ENCODE data around the gene CDCA7.
"Not testable (repeated sequence)": the region's sequence is repeated elsewhere in the genome, so short reads cannot be mapped to it uniquely, and the experiment has no call there.

Gene CDCA7

DNA sequence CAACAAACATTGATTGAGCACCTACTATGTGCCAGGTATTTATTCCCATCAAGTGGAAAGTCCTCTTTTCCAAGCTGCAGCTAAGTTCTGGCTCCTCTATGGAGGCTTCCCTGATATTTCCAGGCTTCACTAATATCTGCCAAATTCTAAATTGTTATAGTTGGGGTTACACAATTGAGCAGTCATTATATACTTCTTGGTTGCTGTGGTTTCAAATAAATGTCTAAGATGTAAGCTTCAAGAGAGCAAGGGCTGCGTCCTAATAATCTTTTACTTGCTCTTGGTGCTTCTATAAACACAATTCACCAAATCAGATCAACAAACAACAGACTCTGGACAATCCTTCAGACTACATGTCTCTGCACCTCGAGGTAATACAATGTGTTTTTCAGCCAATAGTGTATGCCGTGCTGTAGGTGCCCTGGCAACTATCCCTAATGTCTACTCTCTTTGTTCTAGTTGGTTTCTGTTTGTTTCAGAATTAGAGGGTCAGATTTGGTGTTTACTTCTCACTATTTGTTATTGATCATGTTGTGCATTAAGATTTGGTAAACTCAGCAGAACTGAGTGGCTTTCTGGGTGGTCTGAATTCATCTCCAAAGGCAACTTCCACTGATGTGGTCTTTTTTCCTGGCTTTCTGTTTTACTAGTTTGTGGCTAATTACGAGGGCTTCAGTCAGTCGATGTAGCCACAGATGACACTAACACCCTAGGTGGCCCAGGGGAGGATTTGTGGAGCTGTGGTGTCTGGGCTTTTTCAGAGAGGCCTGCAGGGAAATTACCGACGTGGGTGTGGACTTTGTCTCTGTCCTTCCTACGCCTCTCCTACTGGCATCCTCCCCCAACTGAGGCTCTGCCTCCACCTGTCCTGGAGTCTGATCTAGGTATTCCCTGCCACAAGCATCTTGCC lies 50.4 kb downstream of the CDCA7 start:
- DNase-seq, result no peak

DNA sequence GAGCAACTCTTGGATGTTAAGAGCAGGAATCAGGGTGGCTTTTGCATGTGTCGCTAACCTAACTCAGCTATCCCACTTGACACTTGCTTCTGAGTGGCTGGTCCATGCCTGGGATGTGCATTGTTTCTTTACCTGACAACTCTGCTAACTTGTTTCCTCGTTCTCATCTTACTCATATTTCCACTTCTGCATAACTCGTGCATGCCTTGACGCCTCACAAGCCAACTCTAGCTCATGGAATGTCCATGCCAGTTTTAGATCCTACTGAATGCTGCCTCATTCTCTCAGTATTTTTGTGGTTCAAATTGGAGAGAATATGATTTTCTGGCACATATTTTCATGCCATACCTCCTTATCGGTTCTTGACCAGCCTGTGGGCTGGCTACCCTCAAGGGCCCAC lies 52.5 kb downstream of the CDCA7 start:
- DNase-seq, result no peak

DNA sequence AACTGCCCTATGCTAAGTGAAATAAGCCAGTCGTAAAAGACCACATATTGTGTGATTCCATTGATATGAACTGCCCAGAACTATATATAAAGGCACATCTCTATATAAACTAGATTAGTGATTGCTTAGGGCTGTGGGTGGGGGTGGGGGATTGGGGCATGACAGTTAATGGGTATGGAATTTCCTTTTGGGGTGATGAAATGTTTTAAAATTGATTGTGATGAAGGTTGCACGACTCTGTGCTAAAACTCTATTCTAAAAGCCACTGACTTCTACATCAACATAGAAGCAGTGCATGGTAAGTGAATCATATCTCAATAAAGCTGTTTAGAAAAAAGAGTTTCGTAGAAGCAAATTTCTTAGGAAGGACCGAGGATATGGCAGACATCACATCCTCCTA lies 53.0 kb downstream of the CDCA7 start:
- no peak for DNase-seq

DNA sequence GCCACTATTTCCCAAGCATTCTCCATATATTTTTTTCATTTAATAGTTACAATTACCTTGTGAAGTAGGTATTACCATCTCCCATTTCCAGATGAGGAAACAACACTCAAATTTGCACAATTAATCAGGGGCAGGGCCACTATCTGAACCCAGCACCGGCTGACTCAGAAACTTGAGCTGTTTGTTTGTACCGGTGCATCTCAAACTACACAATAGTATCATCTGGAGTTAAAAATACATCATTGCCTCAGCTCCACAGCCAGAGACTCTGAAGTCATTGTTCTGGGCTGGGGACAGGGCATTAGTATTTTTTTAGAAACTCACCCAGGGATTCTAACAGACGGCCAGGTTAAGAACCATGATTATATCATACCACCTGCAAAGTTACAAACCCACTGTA lies 55.9 kb downstream of the CDCA7 start:
- DNase-seq, result no peak

DNA sequence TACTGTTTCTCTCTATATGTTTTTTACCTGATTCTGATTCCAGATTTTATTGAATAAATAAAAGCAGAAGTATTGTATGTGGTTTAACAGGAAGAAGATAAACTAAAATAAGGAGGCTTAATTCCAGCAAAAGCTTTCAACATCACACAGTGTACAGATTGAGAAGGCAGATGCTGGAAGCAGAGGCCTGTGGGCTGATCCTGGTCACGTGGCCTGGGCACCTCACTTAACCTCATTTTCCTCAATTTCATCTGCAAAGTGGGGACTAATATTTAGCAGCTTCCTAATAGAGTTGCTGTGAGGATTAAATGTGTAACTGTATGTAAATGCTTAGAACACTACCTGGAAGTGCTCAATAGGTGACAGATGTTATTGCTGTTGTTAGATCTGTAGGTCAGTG lies 58.0 kb downstream of the CDCA7 start:
- DNase-seq, result no peak

DNA sequence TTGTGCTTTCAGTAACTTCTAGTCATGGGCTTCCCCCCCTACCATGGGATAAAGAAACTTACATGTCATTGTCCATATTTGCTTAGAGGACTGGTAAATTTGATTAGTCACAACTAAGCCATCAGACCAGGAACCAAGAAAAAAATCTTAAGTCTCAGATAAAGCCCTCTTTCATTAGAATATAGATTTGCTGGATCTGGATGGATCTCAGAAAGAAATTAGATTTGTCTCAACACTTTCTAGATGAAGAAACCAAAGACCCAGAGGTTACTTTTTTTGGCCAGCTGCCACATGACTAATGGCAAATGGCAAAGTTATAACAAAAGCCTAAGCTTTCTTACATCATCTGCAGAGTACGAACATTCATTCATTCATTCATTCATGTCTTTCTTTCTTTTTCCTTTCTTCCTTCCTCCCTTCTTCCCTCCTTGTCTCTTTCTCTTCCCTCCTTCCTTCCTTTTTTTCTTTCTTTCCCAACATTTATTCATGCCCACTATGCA lies 60.2 kb downstream of the CDCA7 start:
- DNase-seq, result no peak

DNA sequence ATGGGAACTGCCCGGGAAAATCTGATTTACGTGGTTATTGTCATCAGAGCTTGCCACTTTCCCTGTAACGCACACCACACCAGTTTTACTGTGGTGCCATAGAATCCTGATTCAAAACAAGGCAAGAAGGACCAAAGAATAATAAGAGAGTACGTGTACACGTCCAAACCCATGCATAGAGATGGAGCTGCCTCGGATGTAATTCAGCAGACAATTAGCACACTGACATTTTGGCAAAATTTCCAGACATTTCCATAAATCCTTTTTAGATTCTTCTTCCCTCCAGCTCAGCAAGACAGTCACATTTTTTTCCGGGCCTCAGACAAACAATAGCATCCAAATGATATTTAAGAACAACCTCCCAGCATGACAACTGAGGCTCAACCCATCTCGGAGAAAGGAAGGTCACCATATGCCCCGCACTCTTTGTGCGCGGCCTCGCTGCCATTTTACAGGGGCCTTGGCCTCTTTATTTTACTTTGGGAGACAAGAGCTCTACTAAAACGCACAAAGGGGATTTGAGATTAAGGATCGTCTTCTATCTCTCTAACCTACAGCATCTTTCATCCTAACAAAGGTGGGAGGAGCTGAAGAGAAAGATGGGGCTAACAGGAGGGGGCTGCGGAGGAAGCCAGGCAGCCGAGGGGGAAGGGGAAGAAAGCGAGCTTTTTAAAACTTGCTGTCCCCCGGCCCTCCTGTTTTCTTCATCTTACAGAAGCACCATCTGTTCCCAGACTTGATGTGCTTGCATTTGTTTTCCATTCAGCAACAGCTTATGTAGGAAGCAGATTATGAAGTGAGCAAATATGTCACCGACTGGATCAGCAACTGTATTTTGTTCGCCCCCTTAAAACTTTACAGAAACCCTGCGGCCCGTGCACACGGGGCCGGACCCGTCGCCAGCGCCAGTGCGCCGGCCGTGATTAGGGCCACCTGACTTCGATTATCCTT lies 61.0 kb downstream of the CDCA7 start:
- no peak for DNase-seq

DNA sequence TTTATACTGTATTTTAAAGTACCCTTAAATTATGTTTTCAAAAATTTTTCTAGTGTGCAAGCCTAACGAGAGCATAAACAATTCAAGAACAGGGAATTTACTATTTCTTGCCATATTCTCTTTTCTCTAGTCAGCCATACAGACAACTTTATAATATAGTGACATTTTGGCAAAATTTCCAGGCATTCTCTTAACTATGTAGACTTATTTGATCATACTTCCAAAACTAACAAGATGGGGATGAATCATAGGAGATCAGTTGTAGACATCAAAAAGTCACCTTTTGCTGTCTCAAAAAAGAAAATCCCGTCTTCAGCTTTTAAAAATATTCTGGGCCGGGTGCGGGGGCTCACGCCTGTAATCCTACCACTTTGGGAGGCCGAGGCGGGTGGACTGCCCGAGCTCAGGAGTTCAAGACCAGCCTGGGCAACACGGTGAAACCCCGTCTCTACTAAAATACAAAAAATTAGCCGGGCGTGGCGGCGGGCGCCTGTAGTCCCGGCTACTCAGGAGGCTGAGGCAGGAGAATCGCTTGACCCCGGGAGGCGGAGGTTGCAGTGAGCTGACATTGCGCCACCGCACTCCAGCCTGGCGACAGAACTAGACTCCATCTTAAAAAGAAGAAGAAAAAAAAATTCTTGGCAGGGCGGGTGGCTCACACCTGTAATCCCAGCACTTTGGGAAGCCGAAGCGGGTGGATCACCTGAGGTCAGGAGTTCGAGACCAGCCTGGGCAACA lies 61.9 kb downstream of the CDCA7 start:
- DNase-seq, result not testable (repeated sequence)

DNA sequence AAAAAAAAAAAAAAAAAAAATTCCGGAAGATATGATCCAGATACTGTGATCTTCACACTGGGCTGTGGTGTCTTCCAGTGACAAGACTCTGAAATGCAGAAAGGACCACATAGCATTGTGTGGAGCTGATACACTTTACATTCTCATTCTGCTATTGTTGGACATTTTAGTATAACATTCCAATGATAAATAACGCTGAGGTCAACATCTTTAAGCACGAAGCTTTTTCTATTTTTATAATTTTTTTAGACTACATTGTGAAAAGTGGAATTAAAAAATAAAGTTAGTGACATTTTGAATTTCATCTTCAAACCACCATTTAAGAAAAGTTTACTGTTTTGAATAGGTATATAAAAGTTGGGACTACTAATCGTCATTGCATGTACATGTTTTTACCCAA lies 62.7 kb downstream of the CDCA7 start:
- DNase-seq, result no peak

DNA sequence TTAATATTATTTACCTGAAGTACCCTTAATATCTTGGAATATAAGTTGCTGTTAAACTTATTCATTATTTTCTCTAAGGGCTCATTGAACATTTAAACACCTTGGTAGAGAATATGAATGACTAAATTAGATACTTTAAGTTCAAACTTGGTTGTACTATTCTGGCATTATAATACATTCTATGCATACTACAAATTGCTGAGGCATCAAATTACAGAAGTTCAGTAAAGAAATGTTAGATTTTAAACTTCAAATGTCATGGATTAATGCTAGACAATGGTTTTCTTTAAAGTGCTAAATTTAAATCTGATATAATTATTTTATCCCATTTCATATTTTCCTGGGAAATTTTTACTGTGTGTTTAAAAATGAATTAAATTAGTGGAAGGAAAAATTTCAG lies 63.1 kb downstream of the CDCA7 start:
- no peak for DNase-seq
